Stimulated activated CD4-positive, alpha-beta T cell treated with anti-CD3 and anti-CD28 coated beads, Interleukin-1b, Interleukin-23, amount 100 ng/mL, for 1 hour (primary cell): ENCODE results near the gene BEST2.
A peak's percentile ranks its signal among the peaks of the same experiment; 100 is the strongest.

Experiments
- DNase-seq, 2 donors: peaks; one replicate each; pipeline ENCODE4 v3.0.0-alpha.2; 2020; ENCODE audit warnings: low read depth in 2 of 2

The BEST2 gene

GRCh38 chr19:12730064-12730463 is 21.5 kb upstream of the BEST2 start:
- no peak for DNase-seq

DNA sequence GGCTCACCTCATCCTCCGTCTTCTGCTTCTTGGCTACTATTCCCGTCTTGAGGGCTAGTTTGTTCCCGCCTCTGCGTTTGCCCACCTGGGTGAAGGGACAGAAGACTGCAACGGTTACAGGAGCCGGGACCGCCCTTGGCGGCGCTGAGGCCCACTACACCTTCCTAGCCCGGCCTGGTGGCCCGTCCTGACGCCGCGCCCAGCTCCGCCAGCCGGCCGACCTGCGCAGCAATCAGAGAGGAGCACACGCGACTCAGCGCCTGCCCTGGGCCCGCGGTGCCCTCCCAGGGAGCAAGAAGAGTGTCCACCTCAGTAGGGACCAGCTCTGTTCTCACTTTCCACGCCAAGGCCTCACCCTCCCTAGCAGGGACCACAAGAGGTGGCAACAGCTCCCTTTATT is 20.3 kb upstream of the BEST2 start:
- no peak for DNase-seq

- no peak for DNase-seq
These were observed 18.0 kb upstream of the BEST2 start for GRCh38 chr19:12733369-12734214.

- DNase-seq = peak; percentile 44 to 59
These were observed 14.4 kb upstream of the BEST2 start, which contains the start of gene GET3 for GRCh38 chr19:12736995-12737834. TSS of gene GET3 (plus strand) at chr19:12737497. CDS start at chr19:12737506, 9 bp downstream.

- no peak for DNase-seq
These were observed 13.7 kb upstream of the BEST2 start for GRCh38 chr19:12737835-12738351.

DNA sequence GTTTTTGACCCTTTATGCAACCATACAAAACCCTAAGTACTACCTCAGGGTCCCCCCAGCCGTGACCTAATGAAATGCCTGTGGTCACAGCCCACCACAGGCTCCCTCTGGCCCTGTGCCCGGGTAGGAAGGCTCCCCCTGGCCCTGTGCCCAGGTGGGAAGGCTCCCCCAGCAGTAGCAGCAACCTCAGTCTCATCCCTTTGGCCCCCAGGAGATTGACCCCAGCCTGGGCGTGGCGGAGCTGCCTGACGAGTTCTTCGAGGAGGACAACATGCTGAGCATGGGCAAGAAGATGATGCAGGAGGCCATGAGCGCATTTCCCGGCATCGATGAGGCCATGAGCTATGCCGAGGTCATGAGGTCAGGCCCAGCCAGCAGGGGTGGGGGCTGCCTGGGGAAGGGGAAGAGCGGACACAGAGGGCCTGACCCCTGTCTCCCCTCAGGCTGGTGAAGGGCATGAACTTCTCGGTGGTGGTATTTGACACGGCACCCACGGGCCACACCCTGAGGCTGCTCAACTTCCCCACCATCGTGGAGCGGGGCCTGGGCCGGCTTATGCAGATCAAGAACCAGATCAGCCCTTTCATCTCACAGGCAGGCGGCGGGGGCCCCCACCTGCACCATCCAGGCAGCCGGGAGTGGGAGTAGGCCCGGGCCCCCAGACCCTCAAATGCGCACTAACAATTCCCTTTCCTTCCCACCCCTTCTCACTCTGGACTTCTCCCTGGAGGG is 6.3 kb upstream of the BEST2 start:
- no peak for DNase-seq

DNA sequence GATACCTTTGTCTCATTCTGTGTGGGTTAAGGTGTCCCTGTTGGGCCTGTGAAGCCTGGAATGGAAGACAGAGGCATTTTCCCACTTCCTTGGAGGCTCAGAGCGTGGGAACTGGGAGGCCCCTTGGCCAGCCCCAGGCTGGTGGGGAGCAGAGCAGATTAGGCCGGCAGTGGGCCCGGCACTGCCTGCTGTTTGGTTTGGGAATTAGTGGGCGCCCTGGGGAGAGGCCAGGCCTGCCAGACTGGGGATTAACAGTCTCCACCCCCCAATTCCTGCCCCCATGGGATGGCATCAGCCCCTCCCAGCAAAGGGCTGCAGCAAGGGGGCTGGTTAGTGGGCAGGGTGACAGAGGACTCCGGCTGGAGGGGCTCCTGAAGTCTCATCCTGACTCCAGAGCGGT is 3.1 kb upstream of the BEST2 start:
- DNase-seq = no peak

GRCh38 chr19:12749938-12750521 is 1.6 kb upstream of the BEST2 start:
- no peak for DNase-seq

DNA sequence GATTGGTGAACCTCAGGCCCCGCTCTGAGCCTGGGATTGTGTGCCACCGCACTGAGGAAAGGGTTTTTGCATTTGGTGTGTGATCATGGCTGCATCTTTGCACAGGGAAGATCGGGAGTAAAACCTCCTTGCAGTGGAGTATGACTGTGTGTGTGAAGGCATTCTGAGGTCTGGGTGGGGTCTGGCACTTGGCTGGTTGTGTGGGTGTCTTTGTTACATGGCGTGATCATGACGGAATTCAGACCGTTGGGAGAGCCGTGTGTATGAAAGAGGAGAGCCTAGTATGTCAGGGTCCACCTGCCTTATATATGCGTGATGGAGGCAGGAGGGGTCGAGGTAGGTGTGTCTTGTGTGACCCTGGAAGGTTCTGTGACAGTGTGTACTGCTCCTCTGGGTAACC is 740 bp upstream of the BEST2 start:
- DNase-seq = no peak

- no peak for DNase-seq
These were observed 628 bp downstream of the BEST2 start for GRCh38 chr19:12752056-12752781.

DNA sequence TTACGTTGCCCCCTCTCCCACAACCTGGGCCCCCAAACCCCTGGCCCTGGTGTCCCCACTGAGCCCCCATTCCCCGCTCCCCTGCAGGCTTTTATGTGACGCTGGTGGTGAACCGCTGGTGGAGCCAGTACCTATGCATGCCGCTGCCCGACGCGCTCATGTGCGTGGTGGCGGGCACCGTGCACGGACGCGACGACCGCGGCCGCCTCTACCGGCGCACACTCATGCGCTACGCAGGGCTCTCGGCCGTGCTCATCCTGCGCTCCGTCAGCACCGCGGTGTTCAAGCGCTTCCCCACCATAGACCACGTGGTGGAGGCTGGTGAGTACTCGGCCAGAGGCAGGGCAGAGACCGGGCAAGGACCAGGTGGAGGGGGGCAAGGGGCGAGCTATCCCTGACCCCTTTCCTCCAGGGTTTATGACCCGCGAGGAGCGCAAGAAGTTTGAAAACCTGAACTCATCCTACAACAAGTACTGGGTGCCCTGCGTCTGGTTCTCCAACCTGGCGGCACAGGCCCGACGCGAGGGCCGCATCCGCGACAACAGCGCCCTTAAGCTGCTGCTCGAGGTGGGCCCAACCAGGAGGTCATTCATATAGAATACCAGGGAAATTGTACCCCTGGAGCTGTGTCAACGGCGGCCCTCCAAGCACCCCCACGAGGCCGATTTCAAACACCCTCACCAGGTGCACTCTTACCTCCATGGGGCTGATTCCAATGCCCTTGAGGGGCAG is 3.0 kb downstream of the BEST2 start:
- no peak for DNase-seq

DNA sequence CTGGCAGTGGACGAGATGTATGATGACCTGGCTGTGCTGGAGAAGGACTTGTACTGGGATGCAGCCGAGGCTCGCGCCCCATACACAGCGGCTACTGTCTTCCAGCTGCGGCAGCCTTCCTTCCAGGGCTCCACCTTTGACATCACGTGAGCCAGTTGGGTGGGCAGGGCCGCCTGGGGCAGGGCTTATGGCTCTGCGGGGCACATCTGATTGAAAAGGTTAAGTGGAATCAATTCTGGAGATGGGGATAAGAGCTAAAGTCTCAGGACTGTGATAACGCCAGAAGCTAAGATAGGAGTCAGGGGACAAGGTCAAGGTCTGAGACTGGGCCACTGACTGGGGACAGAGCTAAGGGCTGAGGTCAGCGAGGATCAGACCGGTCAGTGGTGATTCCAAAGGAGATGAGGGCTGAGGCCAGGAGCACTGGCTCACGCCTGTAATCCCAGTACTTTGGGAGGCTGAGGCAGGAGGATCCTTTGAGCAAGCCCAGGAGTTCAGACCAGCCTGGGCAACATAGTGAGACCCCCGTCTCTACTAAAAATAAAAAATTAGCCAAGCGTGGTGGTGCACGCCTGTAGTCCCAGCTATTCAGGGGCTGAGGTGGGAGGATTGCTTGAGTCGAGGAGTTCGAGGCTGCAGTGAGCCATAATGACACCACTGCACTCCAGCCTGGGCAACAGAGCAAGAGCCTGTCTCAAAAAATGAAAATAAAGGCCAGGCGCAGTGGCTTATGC is 4.7 kb downstream of the BEST2 start:
- DNase-seq = no peak

GRCh38 chr19:12757544-12758274 is 6.1 kb downstream of the BEST2 start:
- DNase-seq = peak in 1 of 2 donors; percentile 49

GRCh38 chr19:12759686-12760085 is 8.1 kb downstream of the BEST2 start:
- DNase-seq = no peak

- no peak for DNase-seq
These were observed 11.5 kb downstream of the BEST2 start for GRCh38 chr19:12763100-12763499.

- DNase-seq = no peak
These were observed 13.1 kb downstream of the BEST2 start for GRCh38 chr19:12764698-12765097.

DNA sequence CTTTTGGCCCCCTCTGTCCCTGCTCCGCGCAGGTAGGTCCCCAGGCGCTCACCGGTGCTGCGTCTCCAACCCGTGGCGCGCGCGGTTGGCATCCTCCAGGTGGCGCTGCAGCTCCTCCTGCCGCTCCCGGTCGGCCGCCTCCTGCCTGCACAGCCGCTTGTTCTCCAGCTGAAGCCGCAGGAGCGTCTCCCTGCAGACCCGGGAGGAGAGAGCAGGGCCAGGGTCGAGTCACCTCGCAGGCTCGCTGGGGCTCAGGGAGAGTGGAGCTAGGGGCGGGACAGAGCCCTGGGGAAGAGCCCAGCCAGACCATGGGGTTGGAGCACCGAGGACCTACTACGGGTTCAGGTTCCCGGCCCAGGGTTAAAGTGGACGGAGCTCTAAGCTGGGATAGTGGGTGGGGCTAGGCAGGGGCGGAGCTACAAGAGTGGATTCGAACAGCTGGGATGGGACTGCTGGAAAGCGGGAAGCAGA is 14.5 kb downstream of the BEST2 start:
- peak in 1 of 2 donors; percentile 57 for DNase-seq

DNA sequence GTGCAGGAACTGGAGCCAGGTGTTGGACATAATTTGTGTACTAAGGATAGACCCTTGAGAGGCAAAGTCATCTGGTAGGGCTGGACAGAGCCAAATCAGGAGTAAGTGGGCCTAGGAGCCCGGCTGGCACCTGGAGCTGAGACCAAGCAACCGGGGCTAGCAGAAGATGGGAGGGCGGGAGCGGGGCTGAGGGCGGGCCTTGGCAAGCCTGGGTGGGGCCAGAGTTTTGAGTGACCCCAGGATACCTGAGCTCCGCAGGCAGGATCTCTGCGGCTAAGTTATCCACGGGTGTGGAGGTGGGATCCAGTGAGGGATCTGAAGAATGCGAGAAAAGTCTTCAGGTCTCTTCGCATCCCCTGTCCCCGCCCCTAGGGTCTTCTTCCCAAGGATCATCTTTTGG is 15.6 kb downstream of the BEST2 start:
- no peak for DNase-seq

GRCh38 chr19:12767666-12768065 is 16.1 kb downstream of the BEST2 start:
- DNase-seq = no peak
